Prostate gland (tissue), 2 donors: Measurements from ENCODE around the gene ISG20.
A peak's percentile ranks its signal among the peaks of the same experiment; 100 is the strongest.

Experiments
- CTCF ChIP-seq, 4 experiments: fragments of 200-600 bp in 2 of 4; fragments of 450-650 bp in 2 of 4; sonication (generic) in 2 of 4; IDR thresholded peaks; 1 replicate in 3 of 4; 2 replicates in 1 of 4; pipeline ENCODE4 v1.5.1; 2016 to 2019; ENCODE audit warnings: antibody characterized with exemption in 4 of 4, mild to moderate bottlenecking in 2 of 4, moderate library complexity in 2 of 4
- POLR2A ChIP-seq: fragments of 450-650 bp; IDR thresholded peaks from one replicate; pipeline ENCODE4 v1.6.1; 2016; ENCODE audit warnings: antibody characterized with exemption, mild to moderate bottlenecking
- POLR2AphosphoS5 ChIP-seq: sonication (generic); formaldehyde crosslinking; IDR thresholded peaks from one replicate; pipeline ENCODE4 v1.6.1; 2017; ENCODE audit warnings: antibody characterized with exemption

- TF ChIP-seq POLR2AphosphoS5 (peak; percentile 9), POLR2A (no peak), CTCF (IDR thresholded peaks at IDR 0.05) (peak in 3 of 4 experiments; percentile 45 to 61 (median 60))
Measured at GRCh38 chr15:88624156-88624970, 14.5 kb upstream of the ISG20 start.
